ENCODE measurements around the gene ZNF280A. TPM values are rescaled to one million over a fixed set of nuclear protein-coding genes. Genes with fewer than 3 reads are reported as not detected.
"Not testable (repeated sequence)": the region's sequence is repeated elsewhere in the genome, so short reads cannot be mapped to it uniquely, and the experiment has no call there.

ZNF280A gene
- total and polyA plus RNA-seq, 9 of the 15 experiments (the other 6 are each of a cell fraction or from before 2014, with no cell fraction given): 19.0 to 40.8 (median 28.6) TPM

DNA sequence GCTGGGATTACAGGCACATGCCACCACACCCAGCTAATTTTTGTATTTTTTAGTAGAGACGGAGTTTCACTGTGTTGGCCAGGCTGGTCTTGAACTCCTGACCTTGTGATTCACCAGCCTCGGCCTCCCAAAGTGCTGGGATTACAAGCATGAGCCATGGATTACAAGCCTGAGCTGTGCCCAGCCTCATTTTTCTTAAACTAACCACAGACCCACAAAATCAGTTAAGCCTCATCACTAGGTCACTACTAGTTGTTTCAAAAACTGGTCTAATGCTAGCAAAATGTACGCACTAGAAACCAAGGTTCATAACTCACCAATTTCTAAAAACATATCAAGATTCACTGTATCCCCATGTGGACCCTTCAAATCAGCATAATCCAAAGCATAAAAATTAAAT is 28.5 kb downstream of the ZNF280A start (continued):
- TF ChIP-seq, protein P1, sequence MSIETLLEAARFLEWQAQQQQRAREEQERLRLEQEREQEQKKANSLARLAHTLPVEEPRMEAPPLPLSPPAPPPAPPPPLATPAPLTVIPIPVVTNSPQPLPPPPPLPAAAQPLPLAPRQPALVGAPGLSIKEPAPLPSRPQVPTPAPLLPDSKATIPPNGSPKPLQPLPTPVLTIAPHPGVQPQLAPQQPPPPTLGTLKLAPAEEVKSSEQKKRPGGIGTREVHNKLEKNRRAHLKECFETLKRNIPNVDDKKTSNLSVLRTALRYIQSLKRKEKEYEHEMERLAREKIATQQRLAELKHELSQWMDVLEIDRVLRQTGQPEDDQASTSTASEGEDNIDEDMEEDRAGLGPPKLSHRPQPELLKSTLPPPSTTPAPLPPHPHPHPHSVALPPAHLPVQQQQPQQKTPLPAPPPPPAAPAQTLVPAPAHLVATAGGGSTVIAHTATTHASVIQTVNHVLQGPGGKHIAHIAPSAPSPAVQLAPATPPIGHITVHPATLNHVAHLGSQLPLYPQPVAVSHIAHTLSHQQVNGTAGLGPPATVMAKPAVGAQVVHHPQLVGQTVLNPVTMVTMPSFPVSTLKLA (conservative IDR thresholded peaks at IDR 0.05): 0 out of 4 replicates have a peak, but pooled peaks of 1 of the 2 experiments have one; percentile 17
- TF ChIP-seq, protein P2, sequence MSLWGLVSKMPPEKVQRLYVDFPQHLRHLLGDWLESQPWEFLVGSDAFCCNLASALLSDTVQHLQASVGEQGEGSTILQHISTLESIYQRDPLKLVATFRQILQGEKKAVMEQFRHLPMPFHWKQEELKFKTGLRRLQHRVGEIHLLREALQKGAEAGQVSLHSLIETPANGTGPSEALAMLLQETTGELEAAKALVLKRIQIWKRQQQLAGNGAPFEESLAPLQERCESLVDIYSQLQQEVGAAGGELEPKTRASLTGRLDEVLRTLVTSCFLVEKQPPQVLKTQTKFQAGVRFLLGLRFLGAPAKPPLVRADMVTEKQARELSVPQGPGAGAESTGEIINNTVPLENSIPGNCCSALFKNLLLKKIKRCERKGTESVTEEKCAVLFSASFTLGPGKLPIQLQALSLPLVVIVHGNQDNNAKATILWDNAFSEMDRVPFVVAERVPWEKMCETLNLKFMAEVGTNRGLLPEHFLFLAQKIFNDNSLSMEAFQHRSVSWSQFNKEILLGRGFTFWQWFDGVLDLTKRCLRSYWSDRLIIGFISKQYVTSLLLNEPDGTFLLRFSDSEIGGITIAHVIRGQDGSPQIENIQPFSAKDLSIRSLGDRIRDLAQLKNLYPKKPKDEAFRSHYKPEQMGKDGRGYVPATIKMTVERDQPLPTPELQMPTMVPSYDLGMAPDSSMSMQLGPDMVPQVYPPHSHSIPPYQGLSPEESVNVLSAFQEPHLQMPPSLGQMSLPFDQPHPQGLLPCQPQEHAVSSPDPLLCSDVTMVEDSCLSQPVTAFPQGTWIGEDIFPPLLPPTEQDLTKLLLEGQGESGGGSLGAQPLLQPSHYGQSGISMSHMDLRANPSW (CRISPR knock-in tag; IDR thresholded peaks at IDR 0.05): peak; percentile 71; the same call in 1 of the 2 replicates
- not testable (repeated sequence) for TF ChIP-seq MYNN (IDR thresholded peaks at IDR 0.05)
- 0 out of 2 replicates have a peak, but pooled peaks have one; percentile 44 for TF ChIP-seq MYNN (CRISPR knock-in tag; IDR thresholded peaks at IDR 0.05)

DNA sequence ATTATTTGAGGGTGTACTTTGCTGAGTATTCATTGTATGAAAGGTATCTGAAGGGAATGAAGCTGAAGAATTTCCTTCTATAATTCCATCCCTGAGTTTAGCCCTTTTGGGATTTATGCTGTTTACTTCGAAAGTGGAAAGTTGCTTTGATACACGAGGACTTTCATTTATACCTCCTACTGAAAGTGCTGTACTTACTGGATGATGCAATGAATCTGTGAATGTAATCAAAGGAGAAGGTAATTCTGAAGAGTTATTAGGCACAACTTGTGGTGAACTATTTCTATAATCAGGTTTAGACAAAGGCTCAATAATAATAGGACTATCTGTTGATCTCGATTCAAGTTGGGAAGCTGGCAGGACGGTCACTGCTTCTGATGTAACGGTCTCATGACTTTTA is 31.3 kb downstream of the ZNF280A start:
- ChIA-PET POLR2A (interaction anchor here (0.7 to 4.4 kb wide), 23 partner anchors 8 to 214 kb away, joined by 3 to 48 read pairs (median 5); partner anchors contain the start of genes PRAME and ZNF280A), CTCF (ENCODE audit: low intra/inter-chr PET ratio) (interaction anchor here (0.7 kb wide), 1 partner anchor 30 kb away, joined by 5 read pairs; no protein-coding TSS in a partner anchor)
- Histone ChIP-seq H3K9me1 (ENCODE audit: control insufficient read depth, insufficient read depth, low read length) (no peaks in the 10 kb centered on the region), H3K79me2 (ENCODE audit: control insufficient read depth, insufficient read depth, low read length) (no peaks in the 10 kb centered on the region), H3K4me2 (ENCODE audit: insufficient read depth, low read length) (no peak overlapping the region), H3K27ac (ENCODE audit: extremely low read depth, low read depth, low read length) (no peak overlapping the region), H3K9ac (ENCODE audit: insufficient read depth in 1 of 2, low read depth in 2 of 2, low read length in 2 of 2) (no peak overlapping the region), H3K36me3 (ENCODE audit: control insufficient read depth, insufficient read depth, low read length) (peaks cover 84% of the 10 kb centered on the region), H3K4me3 (no peak overlapping the region), H3K4me1 (replicated peaks in 1 of 2; ENCODE audit: control insufficient read depth in 2 of 2, insufficient read depth in 2 of 2, low read length in 2 of 2) (no peaks in the 10 kb centered on the region), H3K9me3 (replicated peaks; ENCODE audit: control insufficient read depth, insufficient read depth, low read depth, low read length) (no peaks in the 10 kb centered on the region), H3K27me3 (ENCODE audit: control insufficient read depth in 2 of 2, insufficient read depth in 2 of 2, low read length in 2 of 2) (no peaks in the 10 kb centered on the region), H2AFZ (ENCODE audit: low read depth, low read length) (no peak overlapping the region), H4K20me1 (replicated peaks; ENCODE audit: control insufficient read depth, insufficient read depth, low read length) (no peaks in the 10 kb centered on the region)
- no peak for ATAC-seq
- in situ Hi-C loops (cut with MboI): no loop called here
- BruUV-seq (replicated peaks): no TSS peak
- WGBS (ENCODE audit: insufficient coverage, low coverage, missing lambda C conversion rate): 88% methylated on average over 5 of the region's 5 CpGs
- intact Hi-C loops (cut with micrococcal nuclease): no loop called here
- FAIRE-seq: no peak
- no peak for DNase-seq (ENCODE audit: extremely low read depth in 1 of 4, low spot score in 3 of 4)
- TF ChIP-seq, protein P3, sequence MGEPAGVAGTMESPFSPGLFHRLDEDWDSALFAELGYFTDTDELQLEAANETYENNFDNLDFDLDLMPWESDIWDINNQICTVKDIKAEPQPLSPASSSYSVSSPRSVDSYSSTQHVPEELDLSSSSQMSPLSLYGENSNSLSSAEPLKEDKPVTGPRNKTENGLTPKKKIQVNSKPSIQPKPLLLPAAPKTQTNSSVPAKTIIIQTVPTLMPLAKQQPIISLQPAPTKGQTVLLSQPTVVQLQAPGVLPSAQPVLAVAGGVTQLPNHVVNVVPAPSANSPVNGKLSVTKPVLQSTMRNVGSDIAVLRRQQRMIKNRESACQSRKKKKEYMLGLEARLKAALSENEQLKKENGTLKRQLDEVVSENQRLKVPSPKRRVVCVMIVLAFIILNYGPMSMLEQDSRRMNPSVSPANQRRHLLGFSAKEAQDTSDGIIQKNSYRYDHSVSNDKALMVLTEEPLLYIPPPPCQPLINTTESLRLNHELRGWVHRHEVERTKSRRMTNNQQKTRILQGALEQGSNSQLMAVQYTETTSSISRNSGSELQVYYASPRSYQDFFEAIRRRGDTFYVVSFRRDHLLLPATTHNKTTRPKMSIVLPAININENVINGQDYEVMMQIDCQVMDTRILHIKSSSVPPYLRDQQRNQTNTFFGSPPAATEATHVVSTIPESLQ (CRISPR knock-in tag; IDR thresholded peaks at IDR 0.05): 0 out of 2 replicates have a peak, but pooled peaks have one; percentile 48
- no peak for TF ChIP-seq HDGF (IDR thresholded peaks at IDR 0.05)
- TF ChIP-seq GABPB2 (CRISPR knock-in tag; conservative IDR thresholded peaks at IDR 0.05): 0 out of 2 replicates have a peak, but pooled peaks have one; percentile 19
- TF ChIP-seq, protein P4, sequence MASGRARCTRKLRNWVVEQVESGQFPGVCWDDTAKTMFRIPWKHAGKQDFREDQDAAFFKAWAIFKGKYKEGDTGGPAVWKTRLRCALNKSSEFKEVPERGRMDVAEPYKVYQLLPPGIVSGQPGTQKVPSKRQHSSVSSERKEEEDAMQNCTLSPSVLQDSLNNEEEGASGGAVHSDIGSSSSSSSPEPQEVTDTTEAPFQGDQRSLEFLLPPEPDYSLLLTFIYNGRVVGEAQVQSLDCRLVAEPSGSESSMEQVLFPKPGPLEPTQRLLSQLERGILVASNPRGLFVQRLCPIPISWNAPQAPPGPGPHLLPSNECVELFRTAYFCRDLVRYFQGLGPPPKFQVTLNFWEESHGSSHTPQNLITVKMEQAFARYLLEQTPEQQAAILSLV (tag; IDR thresholded peaks at IDR 0.05): peak; percentile 85
- TF ChIP-seq CEBPG (CRISPR knock-in tag; IDR thresholded peaks at IDR 0.05): peak; percentile 68; the same call in 1 of the 2 replicates
- peak in 1 of 2 experiments; percentile 89; a peak in 2 of 4 replicates for TF ChIP-seq CEBPG (tag; conservative IDR thresholded peaks at IDR 0.05 in 1 of 2, IDR thresholded peaks at IDR 0.05 in 1 of 2)
- TF ChIP-seq, protein P5, sequence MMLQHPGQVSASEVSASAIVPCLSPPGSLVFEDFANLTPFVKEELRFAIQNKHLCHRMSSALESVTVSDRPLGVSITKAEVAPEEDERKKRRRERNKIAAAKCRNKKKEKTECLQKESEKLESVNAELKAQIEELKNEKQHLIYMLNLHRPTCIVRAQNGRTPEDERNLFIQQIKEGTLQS (IDR thresholded peaks at IDR 0.05): peak; percentile 90
- TF ChIP-seq, protein P5 (CRISPR knock-in tag; conservative IDR thresholded peaks at IDR 0.05): no peak

All from K562 (cell line).